ENCODE data around the gene PLEKHG3.

DNA sequence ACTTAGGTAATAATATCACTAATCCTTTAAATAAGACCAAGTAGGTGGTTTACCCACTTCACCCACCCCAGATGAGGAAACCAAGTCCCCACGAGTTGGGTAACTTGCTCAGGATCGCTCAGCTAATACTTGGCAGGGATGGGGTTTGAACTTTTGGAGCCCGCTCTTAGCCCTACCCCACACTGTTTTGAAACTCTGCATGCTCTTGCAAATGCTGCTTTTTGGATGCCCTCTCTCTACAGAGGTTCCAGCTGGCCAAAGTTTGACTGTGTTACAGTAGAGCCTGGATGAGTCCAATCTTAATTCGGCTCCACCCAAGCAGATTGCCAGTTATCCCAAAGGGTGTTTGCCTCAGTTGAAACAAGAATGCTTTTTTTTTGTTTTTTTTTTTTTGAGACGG, 6.8 kb downstream of the PLEKHG3 start:
- TF ChIP-seq, protein P1, sequence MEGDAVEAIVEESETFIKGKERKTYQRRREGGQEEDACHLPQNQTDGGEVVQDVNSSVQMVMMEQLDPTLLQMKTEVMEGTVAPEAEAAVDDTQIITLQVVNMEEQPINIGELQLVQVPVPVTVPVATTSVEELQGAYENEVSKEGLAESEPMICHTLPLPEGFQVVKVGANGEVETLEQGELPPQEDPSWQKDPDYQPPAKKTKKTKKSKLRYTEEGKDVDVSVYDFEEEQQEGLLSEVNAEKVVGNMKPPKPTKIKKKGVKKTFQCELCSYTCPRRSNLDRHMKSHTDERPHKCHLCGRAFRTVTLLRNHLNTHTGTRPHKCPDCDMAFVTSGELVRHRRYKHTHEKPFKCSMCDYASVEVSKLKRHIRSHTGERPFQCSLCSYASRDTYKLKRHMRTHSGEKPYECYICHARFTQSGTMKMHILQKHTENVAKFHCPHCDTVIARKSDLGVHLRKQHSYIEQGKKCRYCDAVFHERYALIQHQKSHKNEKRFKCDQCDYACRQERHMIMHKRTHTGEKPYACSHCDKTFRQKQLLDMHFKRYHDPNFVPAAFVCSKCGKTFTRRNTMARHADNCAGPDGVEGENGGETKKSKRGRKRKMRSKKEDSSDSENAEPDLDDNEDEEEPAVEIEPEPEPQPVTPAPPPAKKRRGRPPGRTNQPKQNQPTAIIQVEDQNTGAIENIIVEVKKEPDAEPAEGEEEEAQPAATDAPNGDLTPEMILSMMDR (IDR thresholded peaks at IDR 0.05), result no peak
- TF ChIP-seq CREB1 (CRISPR knock-in tag; IDR thresholded peaks at IDR 0.05) (no peak), ZNF121 (CRISPR knock-in tag; IDR thresholded peaks at IDR 0.05) (no peak), ETV6 (CRISPR knock-in tag; IDR thresholded peaks at IDR 0.05) (no peak), MXD4 (CRISPR knock-in tag; IDR thresholded peaks at IDR 0.05; ENCODE audit: borderline replicate concordance) (no peak)
- TF ChIP-seq, protein P2, sequence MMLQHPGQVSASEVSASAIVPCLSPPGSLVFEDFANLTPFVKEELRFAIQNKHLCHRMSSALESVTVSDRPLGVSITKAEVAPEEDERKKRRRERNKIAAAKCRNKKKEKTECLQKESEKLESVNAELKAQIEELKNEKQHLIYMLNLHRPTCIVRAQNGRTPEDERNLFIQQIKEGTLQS (CRISPR knock-in tag; conservative IDR thresholded peaks at IDR 0.05), result no peak

All from WTC11 (cell line).